ENCODE measurements around the gene CDH2. TPM values are rescaled to one million over a fixed set of nuclear protein-coding genes. Genes with fewer than 3 reads are reported as not detected.

CDH2 gene
- total RNA-seq, 1 experiment from 2014 or later, result 36.2 TPM

GRCh38 chr18:28138816-28139215 is 38.1 kb downstream of the CDH2 start:
- no peak overlapping the region for H3K4ac ChIP-seq (ENCODE audit: low read depth, low read length)

More at GRCh38 chr18:28138816-28139215, 38.1 kb downstream of the CDH2 start:
- WGBS (ENCODE audit: extremely low coverage, insufficient read length, low lambda C conversion rate), result no CpG with 5 or more reads among the region's 3 CpGs
- TF ChIP-seq CTCF (conservative IDR thresholded peaks at IDR 0.05), result no peak
- H3K56ac ChIP-seq (ENCODE audit: insufficient read length, low read depth, low read length), result no peak overlapping the region
- Mint-ChIP-seq H3K4me3 (no peak overlapping the region), H3K4me1 (0 out of 4 replicates have a peak, but pooled peaks cover 0 to 2% of the 10 kb centered on the region in 2 experiments), H3K27ac (no peak overlapping the region), H3K27me3 (ENCODE audit: low read depth) (no peaks in the 10 kb centered on the region), H3K9me3 (no peaks in the 10 kb centered on the region), H3K36me3 (ENCODE audit: insufficient read depth in 1 of 3, low read depth in 3 of 3) (no peaks in the 10 kb centered on the region; a peak in 2 of 7 replicates)
- no peak overlapping the region for H2BK120ac ChIP-seq (ENCODE audit: low read depth, low read length, poor library complexity, severe bottlenecking)
- H2BK20ac ChIP-seq (ENCODE audit: low read depth, low read length, poor library complexity, severe bottlenecking), result no peak overlapping the region
- H2BK12ac ChIP-seq (ENCODE audit: insufficient read length, low read depth, low read length), result no peak overlapping the region
- H4K91ac ChIP-seq (ENCODE audit: insufficient read length, low read depth, low read length), result no peak overlapping the region
- no peak for DNase-seq
- no peak overlapping the region for H2BK15ac ChIP-seq (ENCODE audit: low read depth, low read length)
- no peak overlapping the region for H3K4me2 ChIP-seq (ENCODE audit: insufficient read depth, insufficient read length, low read length)
- no peak overlapping the region for H3K18ac ChIP-seq (ENCODE audit: insufficient read length, low read depth, low read length)
- no peak overlapping the region for H4K5ac ChIP-seq (ENCODE audit: insufficient read length, low read depth, low read length)
- H2AFZ ChIP-seq (ENCODE audit: low read length), result no peak overlapping the region
- H3K14ac ChIP-seq (ENCODE audit: insufficient read depth, low read length), result no peak overlapping the region
- no peaks in the 10 kb centered on the region for H3K79me1 ChIP-seq (ENCODE audit: insufficient read depth, low read depth, low read length, poor library complexity, severe bottlenecking)
- no peaks in the 10 kb centered on the region for H3K23me2 ChIP-seq (ENCODE audit: insufficient read length, low read depth, low read length, poor library complexity, severe bottlenecking)
- no peak overlapping the region for H3K9ac ChIP-seq (ENCODE audit: extremely low read depth, insufficient read length, low read length)
- H3T11ph ChIP-seq (ENCODE audit: low read length), result no peak overlapping the region
- no peaks in the 10 kb centered on the region for H4K20me1 ChIP-seq (ENCODE audit: control insufficient read depth, insufficient read depth, insufficient read length)
- H3K79me2 ChIP-seq (ENCODE audit: insufficient read depth, low read length), result no peaks in the 10 kb centered on the region; the same call in 1 of the 2 replicates
- no peaks in the 10 kb centered on the region for H3K27me3 ChIP-seq (ENCODE audit: insufficient read depth, low read length)
- no peak overlapping the region for H2AK5ac ChIP-seq (ENCODE audit: insufficient read length, low read length)
- no peak overlapping the region for H2BK5ac ChIP-seq (ENCODE audit: insufficient read length, low read length)
- H4K8ac ChIP-seq (replicated peaks; ENCODE audit: insufficient read length, low read depth, low read length), result no peak overlapping the region
- no peaks in the 10 kb centered on the region for H3K9me3 ChIP-seq (ENCODE audit: control insufficient read depth, low read depth, low read length)
- H3K23ac ChIP-seq (ENCODE audit: insufficient read length, low read depth, low read length), result no peak overlapping the region
- no peak overlapping the region for H3K27ac ChIP-seq (ENCODE audit: insufficient read length, low read depth, low read length)
- H3K4me1 ChIP-seq (ENCODE audit: insufficient read depth, low read length), result no peaks in the 10 kb centered on the region
